Cardiac muscle cell (in vitro differentiated cells and primary cell): Measurements from ENCODE around the gene HOXA11. TPM values are rescaled to one million over a fixed set of nuclear protein-coding genes. Genes with fewer than 3 reads are reported as not detected.

Experiments used
- DNase-seq, 2 donors: peaks; one replicate each; pipeline versions ENCODE4 v3.0.0 to v3.0.0-alpha.2; 2010 to 2017; ENCODE audit warnings: low read depth in 1 of 2, low spot score in 1 of 2
- H3K27ac ChIP-seq: fragments of 200-600 bp; sonication (generic); 2 replicates; pipeline ENCODE4 v1.5.1; 2016
- H3K27me3 ChIP-seq: fragments of 200-600 bp; sonication (generic); 2 replicates; pipeline ENCODE4 v1.6.0; 2016; ENCODE audit warnings: control low read depth
- H3K36me3 ChIP-seq: fragments of 200-600 bp; sonication (generic); 2 replicates; pipeline ENCODE4 v1.5.1; 2016; ENCODE audit warnings: control low read depth
- H3K4me1 ChIP-seq: fragments of 200-600 bp; sonication (generic); 2 replicates; pipeline ENCODE4 v1.8.1; 2017; ENCODE audit warnings: low read depth, mild to moderate bottlenecking, mixed run types
- H3K4me3 ChIP-seq: fragments of 200-600 bp; sonication (generic); 2 replicates; pipeline ENCODE4 v1.5.1; 2016; ENCODE audit warnings: mild to moderate bottlenecking
- H3K9me3 ChIP-seq: fragments of 200-600 bp; sonication (generic); 2 replicates; pipeline ENCODE4 v1.5.1; 2017; ENCODE audit warnings: low read depth, mild to moderate bottlenecking, control low read depth
- polyA plus RNA-seq: library from polyadenylated mRNA; unstranded; fragments of >200 nt; fragmentation: Nextera tagmentation; extraction: Ambion mirVana; gene quantifications from 2 replicates; pipeline ENCODE4 v1.2.1, GENCODE V29; 2016
- total RNA-seq: library from RNA; depleted of rRNA; stranded (reverse); fragments of >200 nt; gene quantifications from 2 replicates; pipeline ENCODE4 v1.2.3, GENCODE V29; 2016
- TF ChIP-seq, protein P1 (sequence below): IDR thresholded peaks from 2 replicates; pipeline ENCODE4 v1.5.1; 2012; ENCODE audit warnings: low read depth, mild to moderate bottlenecking, low read length

Gene HOXA11
- total and polyA plus RNA-seq, 2 experiments from 2014 or later = not detected

DNA sequence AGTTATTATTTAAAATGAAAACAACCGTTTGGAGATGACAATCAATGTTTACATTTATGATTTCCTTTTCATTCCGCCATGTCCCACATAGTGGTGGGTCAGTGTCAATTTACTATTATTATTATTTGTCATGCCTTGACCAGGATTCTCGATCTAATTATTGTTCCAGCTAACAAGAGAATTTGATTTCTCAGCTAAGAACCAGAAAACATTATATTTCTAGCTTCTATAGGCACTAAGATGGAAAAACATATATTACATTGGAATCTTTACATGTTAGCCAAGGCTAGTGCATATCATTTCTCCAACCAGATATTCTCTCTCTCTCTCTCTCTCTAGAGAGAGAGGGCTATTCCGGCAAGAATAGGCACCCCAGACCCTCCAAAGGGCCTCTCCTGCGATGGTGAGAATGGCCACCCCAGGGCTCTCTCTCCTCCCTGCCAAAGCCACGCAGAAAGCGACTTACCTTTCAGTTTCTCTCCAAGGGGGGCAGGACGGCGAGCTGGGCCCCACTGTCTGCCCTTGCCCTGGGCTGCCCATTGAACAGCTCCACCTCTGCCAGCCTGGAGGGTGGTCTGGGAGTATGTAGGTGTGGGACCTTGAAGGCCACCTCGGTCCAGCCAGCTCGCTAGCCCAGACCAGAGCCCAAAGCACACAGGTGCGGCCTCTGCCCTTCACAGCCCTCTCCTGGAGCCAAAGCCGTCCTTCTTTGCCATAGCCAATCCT, 35.0 kb downstream of the HOXA11 start:
- no peak overlapping the region for H3K4me3 ChIP-seq
- peaks cover 100% of the 10 kb centered on the region for H3K27me3 ChIP-seq
- no peaks in the 10 kb centered on the region for H3K36me3 ChIP-seq
- H3K27ac ChIP-seq = no peak overlapping the region
- no peaks in the 10 kb centered on the region for H3K9me3 ChIP-seq
- TF ChIP-seq, protein P1, sequence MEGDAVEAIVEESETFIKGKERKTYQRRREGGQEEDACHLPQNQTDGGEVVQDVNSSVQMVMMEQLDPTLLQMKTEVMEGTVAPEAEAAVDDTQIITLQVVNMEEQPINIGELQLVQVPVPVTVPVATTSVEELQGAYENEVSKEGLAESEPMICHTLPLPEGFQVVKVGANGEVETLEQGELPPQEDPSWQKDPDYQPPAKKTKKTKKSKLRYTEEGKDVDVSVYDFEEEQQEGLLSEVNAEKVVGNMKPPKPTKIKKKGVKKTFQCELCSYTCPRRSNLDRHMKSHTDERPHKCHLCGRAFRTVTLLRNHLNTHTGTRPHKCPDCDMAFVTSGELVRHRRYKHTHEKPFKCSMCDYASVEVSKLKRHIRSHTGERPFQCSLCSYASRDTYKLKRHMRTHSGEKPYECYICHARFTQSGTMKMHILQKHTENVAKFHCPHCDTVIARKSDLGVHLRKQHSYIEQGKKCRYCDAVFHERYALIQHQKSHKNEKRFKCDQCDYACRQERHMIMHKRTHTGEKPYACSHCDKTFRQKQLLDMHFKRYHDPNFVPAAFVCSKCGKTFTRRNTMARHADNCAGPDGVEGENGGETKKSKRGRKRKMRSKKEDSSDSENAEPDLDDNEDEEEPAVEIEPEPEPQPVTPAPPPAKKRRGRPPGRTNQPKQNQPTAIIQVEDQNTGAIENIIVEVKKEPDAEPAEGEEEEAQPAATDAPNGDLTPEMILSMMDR = no peak
- H3K4me1 ChIP-seq = no peaks in the 10 kb centered on the region
- DNase-seq = no peak

DNA sequence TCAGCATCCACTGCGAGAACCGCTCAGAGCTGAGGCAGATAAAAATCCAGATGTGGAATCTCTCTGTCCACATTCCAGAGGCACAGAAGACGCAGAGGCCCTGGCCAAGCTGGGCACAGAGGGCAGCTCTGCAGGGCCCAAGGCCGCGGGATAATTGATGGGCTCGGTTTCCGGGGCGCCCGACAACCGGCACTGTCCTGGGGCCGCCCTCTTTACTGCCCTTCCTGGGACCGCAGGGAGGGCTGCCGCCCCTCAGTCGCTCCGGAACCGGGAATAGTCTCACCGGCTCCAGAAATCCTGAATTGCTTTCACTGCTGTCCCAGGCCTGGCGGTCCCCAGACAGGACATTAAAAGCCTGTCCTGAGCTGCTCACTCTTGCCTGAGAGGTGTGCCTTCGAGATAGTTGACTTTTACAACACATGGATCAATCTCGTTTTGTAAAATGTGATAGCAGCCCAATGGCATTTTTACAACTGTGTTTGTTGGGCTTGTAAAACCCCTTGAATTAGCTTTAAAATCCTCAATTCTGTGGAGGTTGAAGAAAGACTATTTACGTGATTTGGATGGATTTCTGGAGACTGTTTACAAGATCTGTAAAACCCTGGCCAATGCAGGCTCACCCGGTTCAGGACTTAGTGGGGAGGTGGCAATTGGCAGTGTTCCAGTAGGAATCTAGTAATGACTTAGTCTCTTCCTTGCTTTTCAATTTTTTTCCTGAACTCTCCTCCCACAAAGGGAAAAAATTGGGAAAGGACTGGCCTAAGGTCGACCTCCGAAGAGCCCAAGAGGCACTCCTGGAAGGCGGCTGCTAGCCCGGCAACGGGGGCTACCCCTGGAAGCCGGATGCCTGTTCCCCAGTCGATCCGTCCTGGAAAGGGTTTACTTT, 36.0 kb downstream of the HOXA11 start:
- TF ChIP-seq, protein P1 = no peak
- Histone ChIP-seq H3K9me3 (no peaks in the 10 kb centered on the region), H3K27ac (no peak overlapping the region), H3K36me3 (no peaks in the 10 kb centered on the region), H3K4me3 (no peak overlapping the region), H3K27me3 (peaks cover 100% of the 10 kb centered on the region), H3K4me1 (no peaks in the 10 kb centered on the region)
- DNase-seq = no peak

DNA sequence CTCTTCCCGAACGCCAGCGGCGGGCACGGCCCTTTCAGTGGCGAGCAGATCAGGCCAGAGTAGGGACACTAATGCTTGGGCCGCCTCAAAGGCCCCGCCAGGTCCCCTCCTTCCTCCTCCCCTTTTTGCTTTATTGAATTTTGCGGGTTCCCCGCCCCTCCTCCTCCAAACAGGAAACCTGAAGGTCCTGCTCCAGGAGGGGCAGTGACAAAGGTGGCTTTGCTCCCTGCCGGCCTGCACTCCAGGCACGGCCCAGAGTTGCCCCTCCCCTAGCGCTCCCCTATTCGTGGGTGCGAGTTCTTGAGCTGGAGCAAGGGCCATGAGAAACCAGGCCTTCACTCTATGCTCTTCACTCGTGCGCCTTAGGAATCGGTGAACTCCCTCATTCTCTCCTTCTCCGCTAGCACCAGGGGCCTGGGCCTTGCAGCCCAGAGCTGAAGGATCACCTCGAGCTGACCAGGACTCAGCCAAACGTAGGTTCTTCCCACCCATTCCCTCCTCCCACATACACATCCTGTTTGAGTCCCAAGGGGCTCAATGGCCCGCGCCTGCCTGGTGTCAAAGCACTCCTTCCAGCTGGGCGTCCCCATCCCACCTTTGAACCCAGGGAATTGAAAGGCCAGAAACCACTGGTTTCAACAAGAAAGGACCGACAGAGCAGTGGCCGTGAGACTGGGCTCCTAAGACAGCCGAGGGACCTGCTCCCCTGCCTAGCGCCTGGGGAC, 36.8 kb downstream of the HOXA11 start:
- Histone ChIP-seq H3K9me3 (no peaks in the 10 kb centered on the region), H3K4me3 (no peak overlapping the region), H3K27me3 (peaks cover 100% of the 10 kb centered on the region), H3K27ac (no peak overlapping the region), H3K4me1 (no peaks in the 10 kb centered on the region), H3K36me3 (no peaks in the 10 kb centered on the region)
- no peak for DNase-seq
- TF ChIP-seq, protein P1 = no peak

DNA sequence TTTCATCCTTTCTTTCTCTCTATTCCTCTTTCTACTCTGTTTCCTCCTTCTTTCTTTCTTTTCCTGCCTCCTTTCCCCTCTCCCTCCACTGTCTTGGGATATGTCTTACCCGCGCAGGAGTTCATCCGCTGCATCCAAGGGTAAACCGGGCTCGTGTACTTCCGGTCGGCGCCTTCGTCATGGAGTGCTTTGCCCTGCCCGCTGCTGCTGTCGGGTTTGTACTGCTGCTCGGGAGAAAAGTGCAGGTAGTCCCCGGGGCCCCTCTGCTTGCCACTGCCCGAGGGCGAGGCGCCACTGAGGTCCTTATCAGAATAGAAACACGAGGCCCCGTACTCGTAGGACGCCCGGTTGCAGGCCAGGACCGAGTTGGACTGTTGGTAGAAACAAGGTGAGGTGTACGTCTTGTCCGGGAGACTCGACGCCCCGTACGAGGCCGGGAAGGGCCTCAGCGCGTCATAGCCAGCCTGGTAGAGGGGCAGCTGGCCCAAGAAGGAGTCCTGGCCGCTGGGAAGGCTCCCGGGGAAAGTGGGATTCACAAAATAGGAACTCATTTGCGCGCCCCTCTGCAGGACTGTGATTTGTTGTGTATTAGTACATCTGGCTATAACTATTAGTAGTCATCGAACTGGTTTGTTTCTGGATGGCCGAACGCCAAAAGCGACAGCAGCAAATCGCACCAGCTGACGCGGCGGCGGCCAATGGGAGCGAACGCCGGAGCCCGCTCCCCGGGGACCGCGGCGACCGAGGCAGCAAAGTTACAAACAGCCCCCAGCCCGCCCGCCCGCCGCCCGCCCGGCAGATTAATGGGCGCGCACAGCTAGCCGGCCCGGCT, 37.6 kb downstream of the HOXA11 start, which contains the start of gene HOXA6:
HOXA6 (minus strand) TSS at position 576 of the 832 bp plus-strand sequence; CDS start at position 551, 25 bp downstream.
- no peaks in the 10 kb centered on the region for H3K9me3 ChIP-seq
- H3K4me3 ChIP-seq = no peak within 1 kb of the TSS
- H3K27me3 ChIP-seq = peaks cover 100% of the 10 kb centered on the region
- no peaks in the 10 kb centered on the region for H3K36me3 ChIP-seq
- H3K4me1 ChIP-seq = no peaks in the 10 kb centered on the region
- TF ChIP-seq, protein P1 = no peak
- no peak within 1 kb of the TSS for H3K27ac ChIP-seq
- no peak for DNase-seq
